ENCODE measurements around the gene FNBP1L. TPM values are rescaled to one million over a fixed set of nuclear protein-coding genes. Genes with fewer than 3 reads are reported as not detected.

FNBP1L gene
- total RNA-seq, 1 experiment from 2014 or later = 33.4 TPM

- no peaks in the 10 kb centered on the region for H3K9me3 Mint-ChIP-seq (ENCODE audit: unreplicated experiment)
- no peaks in the 10 kb centered on the region for H3K36me3 ChIP-seq (ENCODE audit: control insufficient read depth, insufficient read depth, low read length)
- no peak overlapping the region for H3K4me3 Mint-ChIP-seq (ENCODE audit: unreplicated experiment)
- no peak for TF ChIP-seq CTCF (IDR thresholded peaks at IDR 0.05; ENCODE audit: insufficient read depth in 1 of 2, low read depth in 1 of 2, low read length in 1 of 2, severe bottlenecking in 1 of 2, unreplicated experiment in 1 of 2)
- no peaks in the 10 kb centered on the region for H3K4me1 ChIP-seq
- no peaks in the 10 kb centered on the region for H3K27me3 Mint-ChIP-seq (ENCODE audit: insufficient read depth, unreplicated experiment)
- H3K9me3 ChIP-seq = no peaks in the 10 kb centered on the region
- CTCF ChIA-PET = interaction anchor here (1.0 kb wide), 1 partner anchor 183 kb away, joined by 5 read pairs; no protein-coding TSS in a partner anchor
- H3K4me1 Mint-ChIP-seq (ENCODE audit: low read depth, unreplicated experiment) = no peaks in the 10 kb centered on the region
- H3K36me3 Mint-ChIP-seq (ENCODE audit: insufficient read depth, unreplicated experiment) = no peaks in the 10 kb centered on the region
- H3K27ac Mint-ChIP-seq (ENCODE audit: unreplicated experiment) = no peak overlapping the region
- intact Hi-C loops (cut with micrococcal nuclease; ENCODE audit: unreplicated experiment) = loop anchor here (2.0 to 5.0 kb wide), 2 partner anchors 182 to 406 kb away; no protein-coding TSS in a partner anchor
- no peak for DNase-seq
- BruUV-seq (replicated peaks) = no TSS peak
- H3K4me3 ChIP-seq (ENCODE audit: low read depth, low read length) = no peak overlapping the region
- POLR2A ChIA-PET = no interaction called here
- H3K27me3 ChIP-seq (replicated peaks; ENCODE audit: control insufficient read depth, insufficient read depth, low read length) = no peaks in the 10 kb centered on the region
These were observed 11.4 kb upstream of the FNBP1L start for GRCh38 chr1:93436496-93436895.

- POLR2A ChIA-PET = no interaction called here
- BruUV-seq (replicated peaks) = no TSS peak
- intact Hi-C loops (cut with micrococcal nuclease; ENCODE audit: unreplicated experiment) = loop anchor here (1.0 to 5.0 kb wide), 4 partner anchors 133 to 404 kb away; no protein-coding TSS in a partner anchor
- peak in 1 of 2 experiments; percentile 14 for DNase-seq
- no peaks in the 10 kb centered on the region for H3K9me3 Mint-ChIP-seq (ENCODE audit: unreplicated experiment)
- H3K27me3 Mint-ChIP-seq (ENCODE audit: insufficient read depth, unreplicated experiment) = no peaks in the 10 kb centered on the region
- Histone ChIP-seq H3K36me3 (ENCODE audit: control insufficient read depth, insufficient read depth, low read length) (no peaks in the 10 kb centered on the region), H3K4me1 (peaks cover 5% of the 10 kb centered on the region; the same call in 1 of the 2 replicates), H3K9me3 (no peaks in the 10 kb centered on the region), H3K4me3 (ENCODE audit: low read depth, low read length) (no peak overlapping the region), H3K27me3 (replicated peaks; ENCODE audit: control insufficient read depth, insufficient read depth, low read length) (no peaks in the 10 kb centered on the region)
- no peaks in the 10 kb centered on the region for H3K36me3 Mint-ChIP-seq (ENCODE audit: insufficient read depth, unreplicated experiment)
- H3K27ac Mint-ChIP-seq (ENCODE audit: unreplicated experiment) = no peak overlapping the region
- CTCF ChIA-PET = no interaction called here
- H3K4me1 Mint-ChIP-seq (ENCODE audit: low read depth, unreplicated experiment) = no peaks in the 10 kb centered on the region
- TF ChIP-seq CTCF (IDR thresholded peaks at IDR 0.05; ENCODE audit: insufficient read depth in 1 of 2, low read depth in 1 of 2, low read length in 1 of 2, severe bottlenecking in 1 of 2, unreplicated experiment in 1 of 2) = peak; percentile 24
- no peak overlapping the region for H3K4me3 Mint-ChIP-seq (ENCODE audit: unreplicated experiment)
These were observed 9.8 kb upstream of the FNBP1L start for GRCh38 chr1:93437976-93438605.

GRCh38 chr1:93438716-93439115 lies 9.2 kb upstream of the FNBP1L start:
- no TSS peak for BruUV-seq (replicated peaks)
- DNase-seq = no peak
- Histone ChIP-seq H3K27me3 (replicated peaks; ENCODE audit: control insufficient read depth, insufficient read depth, low read length) (no peaks in the 10 kb centered on the region), H3K9me3 (no peaks in the 10 kb centered on the region), H3K4me3 (ENCODE audit: low read depth, low read length) (no peak overlapping the region), H3K4me1 (peaks cover 5% of the 10 kb centered on the region; the same call in 1 of the 2 replicates), H3K36me3 (ENCODE audit: control insufficient read depth, insufficient read depth, low read length) (no peaks in the 10 kb centered on the region)
- intact Hi-C loops (cut with micrococcal nuclease; ENCODE audit: unreplicated experiment) = loop anchor here (1.0 to 5.0 kb wide), 3 partner anchors 134 to 404 kb away; no protein-coding TSS in a partner anchor
- ChIA-PET CTCF (no interaction called here), POLR2A (no interaction called here)
- Mint-ChIP-seq H3K4me3 (ENCODE audit: unreplicated experiment) (no peak overlapping the region), H3K4me1 (ENCODE audit: low read depth, unreplicated experiment) (no peaks in the 10 kb centered on the region), H3K9me3 (ENCODE audit: unreplicated experiment) (no peaks in the 10 kb centered on the region), H3K36me3 (ENCODE audit: insufficient read depth, unreplicated experiment) (no peaks in the 10 kb centered on the region), H3K27me3 (ENCODE audit: insufficient read depth, unreplicated experiment) (no peaks in the 10 kb centered on the region), H3K27ac (ENCODE audit: unreplicated experiment) (no peak overlapping the region)
- no peak for TF ChIP-seq CTCF (IDR thresholded peaks at IDR 0.05; ENCODE audit: insufficient read depth in 1 of 2, low read depth in 1 of 2, low read length in 1 of 2, severe bottlenecking in 1 of 2, unreplicated experiment in 1 of 2)

Measured in Caco-2 (cell line).